ENCODE measurements around the gene NCBP1.

The NCBP1 gene

DNA sequence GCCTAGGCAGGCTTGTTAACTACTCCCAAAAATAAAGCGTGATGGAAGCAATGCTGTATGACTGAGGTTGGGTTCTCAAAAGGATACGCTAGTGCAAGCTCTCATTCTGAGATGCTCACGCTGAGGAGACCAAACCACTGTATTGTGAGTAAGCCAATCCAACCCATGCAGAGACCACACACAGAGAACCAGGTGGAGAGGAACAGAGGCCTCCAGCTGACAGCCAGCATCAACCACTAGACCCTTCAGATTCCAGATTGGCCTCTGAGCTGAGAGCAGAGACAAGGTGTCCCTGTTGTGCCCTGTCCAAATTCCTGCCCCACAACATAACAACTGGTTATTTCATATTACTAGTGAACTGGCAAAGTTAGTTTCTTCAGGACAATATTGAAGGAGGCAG is 5.0 kb upstream of the NCBP1 start:
- DNase-seq: no peak

DNA sequence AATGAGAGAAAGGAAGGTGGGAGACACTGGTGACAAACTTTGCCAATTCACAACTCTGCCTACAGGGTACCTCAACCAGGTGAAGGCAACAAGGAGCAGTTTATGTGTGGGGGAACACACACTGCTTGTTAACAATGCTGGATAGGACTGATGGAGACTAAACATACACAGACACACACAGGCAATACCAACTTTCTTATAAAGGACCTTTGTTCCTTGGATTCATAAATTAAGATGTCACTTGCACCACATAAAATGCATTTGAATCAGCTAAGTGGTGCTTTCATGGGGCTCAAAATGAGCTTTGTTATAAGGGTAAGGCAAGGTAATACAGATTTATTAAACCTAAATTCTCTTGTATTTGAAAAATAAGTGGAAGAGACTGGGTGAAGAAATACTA is 4.5 kb upstream of the NCBP1 start:
- no peak for DNase-seq

DNA sequence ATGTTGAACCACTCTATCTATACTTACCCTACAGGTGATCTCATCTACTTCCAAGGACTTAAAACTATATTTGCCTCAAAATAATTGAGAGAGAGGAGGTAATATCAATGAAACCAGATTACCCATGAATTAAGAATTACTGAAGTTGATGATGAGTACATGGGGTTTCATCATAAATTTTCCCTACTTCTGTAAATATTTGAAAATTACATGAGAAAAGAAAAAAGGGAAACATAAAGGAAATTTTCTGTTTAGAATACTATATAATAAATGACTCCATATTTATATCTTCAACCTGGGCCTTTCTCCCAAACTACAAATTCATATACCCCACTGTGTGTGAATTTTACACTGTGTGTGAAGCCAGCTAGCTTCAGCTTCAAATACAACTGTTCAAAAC is 3.0 kb upstream of the NCBP1 start:
- DNase-seq: no peak

DNA sequence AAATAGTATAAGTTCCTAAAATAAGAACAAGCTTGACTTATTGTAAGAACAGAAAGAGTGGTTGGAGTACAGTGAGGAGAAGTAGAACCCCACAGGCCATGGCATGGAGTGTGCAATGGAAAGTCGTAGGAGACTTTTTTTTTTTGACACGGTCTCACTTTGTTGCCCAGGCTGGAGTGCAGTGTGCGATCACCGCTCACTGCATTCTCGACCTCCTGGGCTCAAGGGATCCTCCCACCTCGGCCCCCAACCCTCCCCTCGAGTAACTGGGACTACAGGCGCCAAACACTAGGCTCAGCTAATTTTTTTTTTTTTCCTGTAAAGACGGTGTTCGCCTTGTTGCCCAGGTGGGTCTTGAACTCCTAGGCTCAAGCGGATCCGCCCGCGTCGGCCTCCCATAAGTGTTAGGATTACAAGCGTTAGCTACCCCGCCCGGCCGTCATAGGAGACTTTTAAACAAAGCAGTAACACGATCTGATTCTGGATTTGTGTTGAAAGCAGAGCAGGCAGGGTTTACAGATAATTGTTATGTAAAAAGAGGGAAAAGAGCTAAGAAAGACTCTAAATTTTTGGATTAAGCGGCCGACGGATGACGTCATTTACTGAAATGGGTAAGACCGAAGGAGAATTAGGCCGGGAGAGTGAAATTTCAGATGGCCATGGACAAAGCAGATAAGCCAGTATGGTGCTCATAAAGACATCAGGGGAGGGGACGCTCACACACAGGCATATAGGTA is 1.2 kb upstream of the NCBP1 start:
- DNase-seq: peak; percentile 83

DNA sequence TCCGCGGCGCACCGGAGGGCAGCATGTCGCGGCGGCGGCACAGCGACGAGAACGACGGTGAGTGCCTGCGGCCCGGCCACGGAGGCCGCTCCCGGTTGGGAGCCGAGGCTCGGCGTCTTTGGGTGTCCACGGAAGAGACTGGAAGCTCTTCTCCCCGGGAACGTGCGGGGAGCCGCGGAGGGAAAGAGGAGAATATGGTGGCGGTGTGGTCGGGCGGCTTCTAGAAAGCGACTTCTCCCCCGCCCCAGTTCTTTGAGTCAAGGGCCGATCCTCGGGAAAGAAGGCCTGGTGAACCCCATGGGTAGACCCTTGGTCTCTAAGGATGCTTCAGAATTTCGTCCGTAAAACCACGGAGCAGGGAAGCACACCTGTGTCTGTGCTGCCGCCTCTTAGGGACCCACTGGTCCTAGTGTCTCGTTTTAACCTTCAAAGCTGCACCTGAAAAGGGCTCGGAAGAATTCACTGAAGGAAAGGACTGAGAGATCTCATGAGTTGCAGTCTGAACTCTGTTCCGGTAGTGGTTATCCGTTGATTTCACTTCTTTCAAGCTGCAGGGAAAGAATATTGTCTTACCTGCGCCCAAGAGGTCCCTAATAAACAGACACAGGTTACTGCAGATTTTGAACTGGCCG is 354 bp downstream of the NCBP1 start:
- DNase-seq: peak; percentile 52

DNA sequence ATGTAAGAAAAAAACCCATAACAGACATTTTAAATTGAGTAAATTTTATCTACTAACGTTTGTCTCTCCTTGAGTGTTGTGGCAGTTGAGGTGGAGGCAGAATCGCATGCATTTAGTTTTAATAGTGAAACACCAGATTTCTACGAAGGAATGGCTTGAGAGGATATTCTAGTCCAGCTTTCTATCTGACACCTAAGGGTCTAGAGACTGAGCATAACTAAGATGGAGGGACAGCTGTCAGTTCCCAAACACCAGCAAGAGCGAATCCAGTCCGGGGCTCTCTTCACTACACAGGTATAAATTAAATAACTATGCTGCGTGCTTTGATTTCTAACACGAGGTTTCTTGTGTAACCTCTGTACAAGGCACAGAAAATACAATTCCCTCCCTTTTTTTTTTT is 1.4 kb downstream of the NCBP1 start:
- DNase-seq: no peak

DNA sequence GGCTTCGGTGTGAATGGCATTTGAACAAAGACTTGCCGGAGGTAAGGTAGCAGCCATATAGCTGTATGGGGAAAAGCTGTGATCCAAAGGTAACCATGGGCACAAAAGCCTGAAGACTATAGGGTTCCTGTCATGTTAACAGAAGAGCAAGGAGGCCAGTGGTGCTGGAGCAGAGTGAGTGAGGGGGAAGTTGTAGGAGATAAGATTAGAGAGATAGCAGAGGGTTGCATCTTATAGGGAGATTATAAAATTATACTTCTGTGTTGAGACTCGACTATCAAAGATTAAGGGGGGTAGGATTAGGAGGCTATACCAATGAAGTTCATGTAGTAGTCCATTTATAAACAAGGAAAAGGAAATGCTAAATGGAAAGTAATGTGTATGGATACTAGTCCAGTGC is 3.3 kb downstream of the NCBP1 start:
- peak; percentile 42 for DNase-seq

DNA sequence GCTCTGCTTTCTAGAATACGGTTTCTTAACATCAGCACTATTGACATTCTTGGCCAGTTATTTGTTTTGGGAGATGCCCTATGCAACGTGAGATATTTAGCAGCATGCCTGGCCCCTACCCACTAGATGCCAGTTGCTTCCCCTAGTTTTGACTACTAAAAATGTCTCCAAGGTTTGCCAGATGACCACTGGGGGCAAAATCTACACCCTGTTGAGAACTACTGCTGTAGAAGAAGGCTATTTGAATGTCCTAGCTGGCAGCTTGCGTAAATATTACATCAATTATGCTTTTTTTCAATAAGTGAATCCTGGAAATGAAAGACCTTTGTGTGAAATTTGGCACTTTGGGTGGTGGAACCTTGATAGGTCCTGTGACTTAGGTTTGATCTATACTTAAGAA is 5.0 kb downstream of the NCBP1 start:
- DNase-seq: peak; percentile 16

DNA sequence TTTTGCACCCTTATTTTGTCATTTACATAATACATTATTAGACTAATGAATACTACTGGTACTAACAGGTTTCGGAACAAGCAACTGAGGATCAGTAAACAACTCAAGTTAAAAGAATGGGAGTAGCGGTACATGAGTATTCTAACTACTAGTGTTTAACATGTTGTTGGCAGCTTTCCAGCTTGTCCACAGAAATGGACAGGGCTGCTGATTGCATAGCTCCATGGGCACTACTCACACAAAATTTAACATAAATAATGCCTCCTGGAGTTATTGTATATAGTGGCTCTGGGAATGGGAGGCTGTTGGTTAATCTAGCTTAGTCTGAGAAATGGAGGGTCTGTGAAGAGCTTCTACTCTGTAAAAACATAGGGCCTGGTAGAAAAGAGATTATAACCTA is 6.7 kb downstream of the NCBP1 start:
- DNase-seq: peak; percentile 3

DNA sequence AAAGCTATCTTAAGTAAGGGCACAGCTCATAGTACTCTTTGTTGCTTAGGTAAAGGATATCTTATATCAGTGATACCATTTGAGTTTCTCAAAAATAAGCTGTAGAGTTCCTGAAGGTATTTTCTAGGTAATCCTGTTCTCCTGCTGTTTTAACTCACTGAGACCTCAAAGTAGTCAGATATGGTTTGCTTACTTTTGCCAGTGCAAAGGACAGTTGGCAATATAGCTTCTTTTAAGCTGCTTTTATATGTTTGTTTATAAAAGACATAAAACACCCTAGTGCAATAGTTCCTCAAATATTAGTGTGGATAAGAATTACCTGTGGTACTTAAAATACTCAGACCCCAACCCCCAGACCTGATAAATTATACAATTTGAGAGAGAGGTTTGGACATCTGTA is 12.1 kb downstream of the NCBP1 start:
- no peak for DNase-seq

DNA sequence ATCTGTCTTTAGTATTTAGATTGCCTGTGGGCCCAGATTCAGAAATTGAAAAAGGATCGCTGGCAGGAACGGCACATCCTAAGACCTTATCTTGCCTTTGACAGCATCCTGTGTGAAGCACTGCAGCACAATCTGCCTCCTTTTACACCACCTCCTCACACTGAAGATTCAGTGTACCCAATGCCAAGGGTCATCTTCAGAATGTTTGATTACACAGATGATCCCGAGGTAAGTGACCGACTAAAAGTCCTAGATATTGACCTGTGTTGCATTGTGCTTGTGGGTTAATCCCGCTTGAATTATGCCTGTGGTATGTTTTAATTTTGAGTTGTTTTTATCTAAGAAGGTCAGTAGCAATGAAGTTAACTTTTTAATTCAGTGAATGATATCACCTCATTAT is 14.4 kb downstream of the NCBP1 start:
- DNase-seq: no peak

DNA sequence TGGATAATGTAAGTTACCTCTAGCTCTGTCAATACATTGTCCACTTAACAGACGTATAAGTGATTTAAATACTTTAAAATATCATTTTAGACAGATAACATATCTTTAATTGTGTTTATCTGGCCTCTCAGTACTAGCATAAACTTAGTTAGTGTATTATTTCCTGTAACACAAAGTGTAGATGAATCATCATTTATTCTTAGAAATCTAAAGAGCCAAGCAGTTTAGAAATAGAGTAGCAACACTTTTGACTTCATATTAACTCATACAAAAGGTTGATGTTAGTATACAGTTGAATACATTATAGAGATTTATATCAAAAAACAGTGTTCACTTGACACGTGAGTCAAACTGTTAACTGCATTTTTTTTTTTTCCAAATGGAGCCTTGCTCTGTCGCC is 18.0 kb downstream of the NCBP1 start:
- no peak for DNase-seq

DNA sequence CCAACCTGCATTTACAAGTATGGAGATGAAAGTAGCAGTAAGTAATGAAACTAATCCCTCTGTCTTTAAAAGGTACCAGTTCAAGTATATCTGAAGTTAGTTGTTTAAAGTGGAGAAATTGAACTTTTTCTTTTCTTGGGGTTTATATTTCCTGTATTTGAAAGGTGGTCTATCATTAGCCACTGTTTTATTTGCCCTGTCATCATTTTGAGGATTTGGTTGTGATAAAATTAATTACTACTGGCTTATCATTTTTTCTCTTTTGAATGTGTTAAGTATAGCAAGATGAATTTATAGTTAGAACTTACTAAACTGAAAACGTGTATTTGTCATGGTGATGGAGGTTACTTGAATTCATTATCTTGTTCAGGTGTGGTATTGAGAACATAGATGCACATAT is 25.1 kb downstream of the NCBP1 start:
- no peak for DNase-seq

DNA sequence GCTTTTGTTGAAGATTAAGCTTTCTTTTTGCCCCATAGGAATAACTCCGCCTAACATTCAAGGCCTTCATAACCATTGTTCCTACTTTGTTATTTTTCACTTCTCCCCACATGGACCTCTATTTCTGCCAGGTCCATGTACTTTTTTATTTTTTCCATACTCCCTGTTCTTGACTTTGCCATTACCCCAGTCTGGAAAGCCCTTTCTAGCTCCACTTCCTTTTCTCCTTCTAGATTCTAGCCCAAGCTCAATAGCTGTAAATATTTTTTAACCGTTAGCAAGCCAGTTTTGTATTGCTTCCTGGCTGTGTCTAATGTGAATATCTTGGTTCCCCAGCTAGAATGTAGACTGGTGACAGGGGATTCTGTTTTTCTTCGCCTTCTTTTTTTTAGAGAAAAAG is 26.1 kb downstream of the NCBP1 start:
- DNase-seq: no peak

DNA sequence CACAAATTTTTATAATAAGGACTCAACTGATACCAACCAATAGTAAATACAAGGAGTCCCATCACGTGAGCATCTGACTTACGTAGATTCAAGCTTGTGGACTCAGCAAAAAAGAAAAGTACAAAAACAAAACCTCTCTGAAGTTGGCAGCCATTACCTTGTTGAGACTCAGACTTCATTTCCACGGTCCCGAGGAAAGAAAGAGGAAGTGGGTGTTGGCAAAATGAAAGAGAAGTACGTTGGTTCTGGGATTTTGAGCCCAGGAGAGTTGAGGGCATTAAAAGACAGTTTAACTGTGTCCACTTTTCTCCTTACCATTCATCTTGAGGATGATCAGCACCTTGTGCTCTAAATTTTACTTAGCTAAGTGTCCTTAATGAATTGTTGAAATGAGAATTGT is 26.7 kb downstream of the NCBP1 start:
- DNase-seq: no peak

DNA sequence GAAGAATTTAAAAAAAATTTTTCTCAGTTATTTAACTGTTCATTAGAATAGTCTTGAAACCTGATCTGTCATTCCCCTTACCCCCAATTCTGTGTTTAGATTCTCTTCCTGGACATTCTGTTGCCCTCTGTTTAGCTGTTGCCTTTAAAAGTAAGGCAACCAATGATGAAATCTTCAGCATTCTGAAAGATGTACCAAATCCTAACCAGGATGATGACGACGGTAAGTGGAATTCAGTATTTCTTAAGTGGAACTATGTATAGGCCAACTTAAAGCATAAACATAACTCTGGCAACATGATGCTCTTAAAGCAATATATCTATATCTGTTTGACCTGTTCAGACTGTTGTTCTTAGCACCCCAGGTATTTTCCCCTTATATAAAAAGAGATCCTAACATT is 27.2 kb downstream of the NCBP1 start:
- no peak for DNase-seq

DNA sequence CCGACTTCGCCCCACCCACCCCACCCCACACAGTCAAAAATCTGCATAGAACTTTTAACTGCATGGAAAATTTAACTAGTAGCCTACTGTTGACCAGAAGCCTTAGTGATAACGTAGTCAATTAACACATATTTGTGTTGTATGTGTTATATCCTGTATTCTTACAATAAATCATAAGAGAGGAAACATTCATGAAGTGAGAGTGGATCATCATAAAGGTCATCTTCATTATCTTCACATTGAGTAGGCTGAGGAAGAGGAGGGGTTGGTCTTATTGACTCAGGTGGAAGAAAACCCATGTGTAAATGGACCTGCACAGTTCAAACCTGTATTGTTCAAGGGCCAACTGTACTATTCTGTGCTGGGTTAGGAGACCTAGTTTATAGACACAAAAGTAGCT is 32.1 kb downstream of the NCBP1 start:
- DNase-seq: no peak

DNA sequence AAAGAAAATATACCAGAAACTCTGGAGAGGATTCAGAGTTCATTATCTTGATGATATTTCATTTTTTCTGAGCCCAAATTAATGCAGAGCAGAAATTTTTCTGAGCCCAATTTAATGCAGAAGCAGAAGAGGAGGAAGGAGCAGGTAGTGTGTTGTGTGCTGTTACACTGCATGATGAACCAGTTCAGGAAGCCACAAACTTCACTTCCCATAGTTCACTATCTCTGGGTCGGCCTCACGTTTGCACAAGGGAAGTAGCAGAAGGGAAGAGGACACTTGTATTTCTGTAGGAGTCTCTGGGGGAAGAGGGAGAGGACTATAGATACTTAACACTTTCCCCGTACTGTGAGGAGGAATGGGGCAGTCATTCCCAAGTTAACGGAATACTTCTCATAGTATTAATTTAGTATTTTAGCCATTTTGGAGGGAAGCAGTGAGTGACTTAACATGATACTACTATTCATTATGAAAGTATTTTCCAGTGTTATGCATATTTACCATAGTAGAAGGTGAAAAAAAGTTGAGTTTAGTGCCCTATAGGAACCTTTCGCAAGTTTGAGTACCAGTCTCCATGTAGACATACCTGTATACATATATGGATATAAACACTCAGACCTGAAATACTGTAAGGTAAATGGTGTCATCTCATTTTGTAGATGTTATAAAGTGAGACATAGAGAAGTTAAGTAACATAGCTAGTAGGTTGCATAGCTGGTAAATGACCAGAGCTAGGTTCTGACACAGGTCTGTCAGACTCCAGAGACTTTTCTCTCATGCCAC is 33.5 kb downstream of the NCBP1 start:
- no peak for DNase-seq

DNA sequence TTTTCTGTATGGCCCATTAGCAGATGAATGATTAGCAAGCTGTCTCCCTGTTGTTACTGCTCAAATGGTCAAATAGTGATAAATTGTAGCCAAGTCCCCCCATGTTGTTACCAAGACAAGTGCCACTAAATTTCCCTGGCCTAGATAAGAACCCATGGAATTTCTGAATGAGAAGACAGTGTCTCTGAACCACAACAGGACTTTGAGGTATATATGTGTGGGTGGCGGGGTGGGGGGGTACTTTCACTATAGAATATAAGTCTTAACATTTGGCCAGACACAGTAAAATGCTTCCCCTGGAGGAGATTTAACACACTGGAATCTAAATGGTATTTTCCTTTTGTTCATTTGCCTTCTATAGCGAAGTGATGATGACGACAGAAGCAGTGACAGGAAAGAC is 34.9 kb downstream of the NCBP1 start:
- DNase-seq: no peak

DNA sequence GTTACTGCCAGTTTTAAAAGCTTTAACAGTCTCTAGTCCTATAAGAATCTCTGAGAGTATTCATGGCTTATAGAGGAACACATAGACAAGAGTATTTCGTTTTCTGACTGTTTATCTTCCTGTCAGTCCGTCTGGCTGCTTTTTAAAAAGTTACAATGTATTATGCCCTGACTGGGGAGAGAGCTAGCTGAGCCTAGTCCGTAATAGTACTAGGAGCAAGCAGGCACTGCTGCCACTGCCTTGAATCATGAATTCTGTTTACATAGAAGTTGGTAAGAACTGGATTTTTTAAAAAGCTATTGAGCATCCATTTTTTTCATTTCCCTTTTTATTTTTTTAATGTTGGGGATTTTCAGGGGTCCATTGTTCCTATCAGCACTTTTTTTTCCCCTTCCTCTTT is 37.0 kb downstream of the NCBP1 start:
- no peak for DNase-seq

DNA sequence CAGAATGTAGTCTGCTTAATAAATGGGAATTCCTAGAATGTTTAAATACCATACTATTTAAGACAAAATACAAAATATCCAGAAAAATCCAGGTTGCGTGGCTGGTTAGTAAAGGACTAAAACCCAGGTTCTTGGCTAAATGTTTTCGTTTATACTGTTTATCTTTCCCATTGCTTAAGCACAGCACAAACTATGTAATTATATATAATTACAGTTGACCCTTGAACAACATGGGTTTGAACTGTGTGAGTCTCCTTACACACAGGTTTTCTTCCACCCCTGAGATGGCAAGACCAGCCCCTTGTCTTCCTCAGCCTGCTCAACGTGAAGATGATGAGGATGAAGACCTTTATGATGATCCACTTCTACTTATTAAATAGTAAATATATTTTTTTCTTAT is 38.8 kb downstream of the NCBP1 start:
- DNase-seq: no peak

DNA sequence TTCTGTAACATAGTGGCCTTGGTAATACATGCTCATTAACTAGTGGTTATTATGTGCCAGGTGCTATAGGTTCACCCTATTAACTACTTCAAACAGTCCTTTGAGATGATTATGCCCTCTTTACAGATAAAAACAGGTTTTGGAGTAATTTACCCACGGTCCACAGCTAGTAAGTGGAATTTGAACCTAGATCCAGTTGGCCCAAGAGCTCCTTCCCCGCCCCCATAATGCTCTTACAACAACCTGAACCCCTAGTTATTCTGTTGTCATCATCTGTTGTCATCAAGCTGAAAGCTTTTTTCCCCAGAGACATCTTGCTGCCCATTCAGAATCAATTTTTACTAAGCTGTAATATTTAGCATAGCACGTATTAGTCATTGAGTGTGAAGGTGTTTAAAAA is 40.3 kb downstream of the NCBP1 start:
- no peak for DNase-seq

DNA sequence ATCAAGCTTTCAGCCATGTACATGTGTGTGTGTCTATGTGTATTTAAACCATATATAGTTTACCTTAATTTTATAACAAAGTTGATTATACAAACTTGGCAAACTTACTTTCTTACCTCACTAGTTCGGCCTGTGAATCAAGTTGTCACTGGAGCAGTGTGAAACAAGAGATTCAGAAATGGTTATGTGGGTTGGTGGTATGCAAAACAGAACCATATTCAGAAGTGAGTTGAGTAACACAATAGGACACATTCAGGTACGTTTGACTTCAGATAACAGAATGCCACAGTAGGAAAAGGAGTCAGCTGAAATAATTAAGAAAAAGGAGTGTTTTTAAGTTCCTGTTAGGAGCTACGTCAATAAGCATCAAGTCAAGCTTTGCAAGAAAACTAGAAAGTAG is 42.0 kb downstream of the NCBP1 start:
- DNase-seq: no peak

DNA sequence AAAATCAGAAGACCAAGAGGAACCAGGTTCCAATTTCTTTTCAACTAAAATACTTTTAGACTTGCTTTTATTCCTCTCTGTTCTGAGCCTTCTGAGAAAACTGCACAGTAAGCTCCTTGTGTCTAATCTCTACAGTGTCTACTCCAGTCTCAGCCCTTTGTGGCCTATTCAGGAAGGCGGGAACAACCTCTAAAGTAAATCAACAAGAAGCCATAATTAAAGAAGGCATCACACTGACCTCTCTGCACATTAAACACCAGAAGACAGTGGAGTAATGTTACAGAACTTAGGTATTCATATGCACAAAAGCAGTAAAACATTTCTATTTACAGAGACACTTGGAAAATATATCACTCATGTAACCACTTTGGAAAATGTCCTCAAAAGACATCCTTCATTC is 48.6 kb downstream of the NCBP1 start:
- no peak for DNase-seq

Measured in NCI-H82 (cell line).